HG03159 (cell line): ENCODE measurements around the gene ASB18.
"Not testable (repeated sequence)": the region's sequence is repeated elsewhere in the genome, so short reads cannot be mapped to it uniquely, and the experiment has no call there.

ENCODE experiments used
- ATAC-seq: cut with Tn5 transposase; IDR thresholded peaks from one replicate; pipeline ENCODE4 v1.9.1; 2021; ENCODE audit warnings: mild to moderate bottlenecking, moderate library complexity; ENCODE audit not compliant: unreplicated experiment

ASB18 gene, protein sequence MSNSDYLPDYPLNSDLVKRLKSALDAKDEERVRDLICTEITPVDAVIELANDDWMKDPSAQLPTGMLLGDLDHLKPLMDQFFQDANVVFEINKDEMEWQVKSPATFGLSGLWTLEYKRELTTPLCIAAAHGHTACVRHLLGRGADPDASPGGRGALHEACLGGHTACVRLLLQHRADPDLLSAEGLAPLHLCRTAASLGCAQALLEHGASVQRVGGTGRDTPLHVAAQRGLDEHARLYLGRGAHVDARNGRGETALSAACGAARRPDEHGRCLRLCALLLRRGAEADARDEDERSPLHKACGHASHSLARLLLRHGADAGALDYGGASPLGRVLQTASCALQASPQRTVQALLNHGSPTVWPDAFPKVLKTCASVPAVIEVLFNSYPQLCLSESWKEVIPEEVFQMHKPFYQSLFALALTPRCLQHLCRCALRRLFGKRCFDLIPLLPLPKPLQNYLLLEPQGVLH

DNA sequence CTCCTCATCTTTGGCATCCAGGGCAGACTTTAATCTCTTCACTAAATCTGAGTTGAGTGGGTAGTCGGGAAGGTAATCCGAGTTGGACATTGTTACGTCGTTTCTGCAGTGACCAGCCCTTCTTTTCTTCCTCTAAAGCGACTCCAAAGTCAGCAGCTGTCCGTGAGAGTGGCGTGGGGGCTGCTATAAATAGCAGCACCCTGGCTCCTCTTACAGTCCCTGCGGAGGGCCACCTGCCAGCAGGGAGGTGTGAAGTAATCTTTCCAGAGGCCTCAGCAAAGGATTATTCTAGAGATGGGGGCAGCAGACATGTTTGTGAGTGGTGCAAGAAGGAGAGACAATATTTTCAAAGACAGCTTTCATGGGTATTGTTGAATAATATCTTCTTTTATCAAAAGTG, at the start of gene ASB18:
Gene ASB18, minus strand, starts transcription at position 151 of the 400 bp plus-strand sequence. Its CDS starts 61 bp downstream, at position 90.
- ATAC-seq, result no peak

DNA sequence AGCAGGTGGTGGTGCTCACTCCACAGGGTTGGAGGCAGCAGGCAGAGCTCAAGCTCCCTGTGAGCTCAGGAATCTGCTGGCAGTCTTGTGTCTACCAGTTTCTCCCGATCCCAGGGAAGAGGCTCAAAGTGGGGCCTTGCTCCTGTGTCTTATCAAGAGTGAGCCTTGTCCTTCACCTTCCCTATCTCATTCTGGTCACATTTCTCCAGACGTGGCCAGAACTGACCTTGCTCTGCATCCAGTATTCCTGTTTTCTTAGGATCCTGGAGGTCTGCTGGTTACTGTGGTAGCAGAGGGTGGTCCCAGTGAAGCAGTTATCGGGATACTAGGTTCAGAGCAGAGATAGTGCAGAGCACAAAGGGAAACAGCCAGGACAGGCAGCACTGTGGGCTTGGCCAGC, 47.1 kb upstream of the ASB18 start:
- no peak for ATAC-seq

DNA sequence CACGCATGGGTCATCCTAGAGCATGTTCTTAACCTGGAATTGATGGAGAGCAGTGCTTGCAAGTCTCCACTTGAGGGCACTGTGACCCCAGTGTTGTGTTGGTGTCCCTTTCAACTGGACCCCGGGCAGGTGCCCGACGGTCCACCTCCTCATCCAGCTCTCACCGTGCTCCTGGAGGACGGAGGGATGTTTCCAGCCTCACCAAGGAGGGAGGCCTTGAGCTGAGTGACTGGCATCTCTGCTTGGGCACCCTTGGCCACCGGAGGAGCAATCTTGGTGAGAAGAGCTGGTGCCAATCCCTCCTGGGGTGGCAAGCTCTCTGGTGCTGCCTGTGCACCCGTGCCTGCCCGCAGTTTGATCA, 45.4 kb upstream of the ASB18 start:
- no peak for ATAC-seq

DNA sequence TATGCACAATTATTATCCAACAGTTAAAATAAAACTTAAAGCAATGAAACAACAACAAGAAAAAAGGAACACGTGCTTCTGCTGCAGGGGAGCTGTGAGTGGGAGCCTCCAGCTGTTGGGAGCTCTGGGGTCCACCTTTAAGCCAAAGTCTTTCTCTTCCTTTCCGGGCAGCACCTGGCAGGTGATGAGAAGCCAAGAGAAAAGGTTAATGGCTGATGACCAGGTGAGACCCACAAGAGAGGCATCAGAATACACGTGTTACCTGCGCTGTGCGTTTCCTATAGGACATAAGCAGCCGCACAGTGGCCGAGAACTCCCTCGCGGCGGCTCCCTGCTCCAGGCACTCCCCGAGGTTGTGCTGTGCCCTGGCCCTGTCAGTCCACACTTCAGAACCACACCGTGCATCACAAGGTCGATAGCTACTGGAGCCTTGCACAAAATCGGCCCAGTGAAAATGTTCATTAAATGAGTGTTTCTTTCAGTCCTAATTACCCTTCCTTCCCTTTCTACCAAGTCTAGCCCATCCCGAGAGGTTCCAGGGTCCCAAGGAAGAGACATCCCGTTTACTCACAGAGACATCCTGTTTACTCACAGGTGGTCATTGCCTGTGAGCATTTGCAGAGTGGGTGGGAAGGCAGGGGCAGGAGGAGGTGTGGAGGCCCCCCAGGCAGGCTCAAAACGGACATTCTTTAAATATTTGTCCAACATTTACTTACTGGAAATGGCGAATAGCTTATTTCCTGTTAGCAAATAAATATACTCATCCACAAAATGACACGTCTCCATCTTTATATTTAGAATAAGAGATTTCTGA, 44.9 kb upstream of the ASB18 start:
- ATAC-seq, result no peak

DNA sequence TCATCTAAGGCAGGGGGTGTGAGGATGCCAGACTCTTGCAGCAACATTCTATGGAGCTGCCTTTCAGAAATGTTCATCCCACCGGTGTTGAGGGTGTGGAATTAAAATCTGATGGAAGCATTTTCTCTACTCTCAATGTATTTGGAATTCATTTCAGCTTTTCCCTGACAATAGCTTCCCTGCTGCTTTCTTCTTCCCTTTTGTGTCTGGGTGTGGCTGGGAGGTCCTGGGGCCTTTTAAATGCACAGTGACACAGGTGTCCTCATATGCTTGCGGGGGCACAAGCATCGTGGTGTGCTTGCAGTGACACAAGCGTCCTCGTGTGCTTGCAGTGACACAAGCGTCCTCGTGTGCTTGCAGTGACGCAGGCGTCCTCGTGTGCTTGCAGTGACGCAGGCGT, 43.4 kb upstream of the ASB18 start:
- ATAC-seq, result no peak

DNA sequence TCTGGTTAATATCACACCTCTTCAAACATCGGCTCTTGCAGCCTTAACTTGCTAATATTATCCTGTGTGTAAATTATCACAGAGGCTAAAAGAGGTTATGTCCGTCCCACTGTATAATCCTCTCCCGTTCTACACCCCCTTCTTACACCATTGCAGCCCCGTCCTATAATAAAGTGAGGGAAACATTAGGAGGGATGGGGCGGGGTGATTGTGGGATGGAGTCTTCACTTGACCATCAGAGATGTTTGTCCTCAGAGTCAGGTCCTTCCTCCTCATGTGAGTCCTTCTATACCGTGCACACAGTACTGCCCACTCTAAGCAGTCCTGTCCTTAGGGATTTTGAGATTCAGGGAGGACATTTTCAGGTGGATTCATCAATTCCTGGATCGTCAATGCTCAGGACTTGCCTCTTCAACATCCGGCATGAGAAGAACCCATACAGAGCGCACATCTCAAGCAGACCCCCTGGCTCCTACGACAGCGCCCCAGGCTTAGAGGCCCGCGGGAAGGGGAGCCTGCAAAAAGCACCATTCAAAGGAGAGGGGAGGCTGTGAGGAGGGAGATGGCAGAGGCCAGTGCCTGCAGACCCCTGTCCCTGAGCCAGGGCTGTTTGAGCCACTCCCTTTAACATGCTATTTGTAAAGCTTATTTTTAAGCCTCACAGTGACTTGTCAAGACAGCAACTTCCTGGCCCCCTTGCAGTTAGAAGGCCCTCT, 42.8 kb upstream of the ASB18 start:
- no peak for ATAC-seq

DNA sequence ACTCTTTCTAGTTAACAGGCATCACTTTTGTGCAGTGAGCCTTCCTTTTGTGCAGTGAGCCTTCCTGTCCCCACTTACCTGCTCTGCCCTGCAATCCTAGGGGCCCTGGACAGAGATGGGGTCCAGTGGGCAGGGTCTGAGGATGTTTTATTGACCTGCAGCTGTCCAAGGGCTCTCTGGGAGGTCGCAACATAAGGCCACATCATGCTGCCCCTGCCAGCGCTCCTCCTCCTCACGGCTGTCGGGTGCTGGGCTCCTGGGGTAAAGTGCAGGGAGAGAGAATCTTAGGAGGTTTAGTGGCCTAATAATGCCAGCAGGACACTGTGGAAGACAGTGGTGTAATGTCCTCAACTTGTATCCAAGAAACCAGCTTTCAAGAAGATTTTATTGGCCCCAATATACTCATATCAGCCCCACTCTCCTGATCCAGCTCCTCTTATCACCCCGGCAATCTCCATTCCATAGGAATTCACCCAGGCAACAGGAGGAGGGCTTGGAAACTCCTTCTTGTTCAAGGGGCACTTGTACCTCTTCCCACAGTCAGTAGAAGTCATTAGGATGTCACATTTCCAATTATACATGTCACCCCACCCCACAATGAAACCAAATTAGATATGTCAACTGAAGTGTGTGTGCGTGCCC, 41.9 kb upstream of the ASB18 start:
- ATAC-seq, result no peak

DNA sequence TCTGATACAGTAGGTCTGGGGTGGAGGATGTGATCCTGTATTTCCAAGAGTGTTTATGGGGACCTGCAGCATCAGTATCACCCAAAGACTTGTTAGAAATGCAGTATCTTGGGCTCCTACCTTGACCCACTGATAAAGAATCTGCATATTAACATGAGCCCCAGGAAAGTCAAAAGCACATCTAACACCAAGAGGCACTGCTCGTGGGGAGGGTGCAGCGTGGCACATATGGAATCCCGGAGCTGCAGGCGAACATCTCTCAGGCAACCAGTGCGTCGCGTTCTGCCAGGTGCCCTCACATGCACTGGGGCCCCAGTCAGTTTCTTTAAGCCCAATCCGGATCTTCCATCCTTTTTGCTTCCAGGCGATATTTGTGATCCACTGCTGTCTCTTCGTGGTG, 41.3 kb upstream of the ASB18 start:
- ATAC-seq, result no peak

DNA sequence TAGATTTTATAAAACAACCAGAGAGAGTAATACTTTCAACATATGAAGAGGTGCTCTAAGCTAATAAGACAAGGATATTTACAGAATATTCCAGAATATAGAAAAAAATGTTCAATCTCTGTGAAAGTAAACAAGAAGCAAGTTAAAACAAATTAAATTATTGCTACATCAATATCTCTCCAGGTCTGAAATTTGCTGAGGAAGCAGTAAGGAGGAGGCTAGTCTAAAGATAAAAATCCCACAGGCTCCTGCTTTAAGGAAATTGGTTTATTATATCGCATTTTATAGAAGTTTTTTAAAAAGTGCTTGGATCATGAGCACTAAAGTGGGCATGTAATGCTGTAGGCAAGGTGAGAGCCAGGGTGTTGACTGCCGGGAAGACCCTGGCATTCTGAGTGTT, 39.7 kb upstream of the ASB18 start:
- ATAC-seq, result no peak

DNA sequence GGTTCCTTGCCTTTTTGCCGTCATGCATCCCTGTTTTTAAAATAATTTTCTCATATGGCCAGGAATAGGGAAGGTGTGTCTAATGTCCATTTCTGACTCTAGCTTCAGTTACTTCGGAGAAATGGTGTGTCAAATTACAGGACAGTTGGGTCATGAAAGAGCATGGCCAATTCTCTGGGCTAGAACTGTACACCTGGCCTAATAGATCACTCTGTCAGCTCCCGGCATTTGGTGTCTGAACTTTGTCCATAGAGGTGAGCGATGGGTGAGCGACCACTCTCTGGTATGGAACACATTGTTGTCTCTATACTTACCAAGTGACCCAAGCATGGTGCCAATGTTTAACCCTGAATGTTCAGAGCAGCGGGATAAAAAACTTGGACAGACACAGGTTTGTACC, 38.3 kb upstream of the ASB18 start:
- ATAC-seq, result no peak

DNA sequence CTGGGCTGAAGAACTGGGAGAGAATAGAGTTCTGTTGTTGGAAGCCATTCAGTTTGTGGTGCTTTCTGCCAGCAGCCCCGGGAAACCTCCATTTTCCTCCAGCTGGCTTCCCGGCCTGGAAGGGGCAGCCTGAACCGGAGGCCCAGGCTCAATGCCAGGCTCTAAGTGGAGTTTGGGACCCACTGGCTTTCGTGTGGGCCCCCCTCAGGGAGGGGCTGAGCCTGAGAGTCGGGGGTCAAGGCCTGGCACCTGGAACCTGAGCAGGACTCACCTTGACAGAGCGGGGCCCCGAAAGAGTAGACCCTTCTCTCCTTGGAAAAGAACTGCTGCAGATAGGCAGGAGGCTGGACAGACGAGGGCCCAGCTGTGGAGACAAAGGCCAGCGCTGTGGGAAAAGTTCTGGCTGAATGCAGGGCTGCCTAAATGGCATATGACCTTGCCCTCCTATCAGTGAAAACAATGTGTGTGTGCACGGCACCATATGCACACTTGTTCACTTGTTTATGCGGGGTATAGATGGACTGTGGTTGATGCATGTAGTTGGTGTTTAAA, 34.8 kb upstream of the ASB18 start:
- no peak for ATAC-seq

DNA sequence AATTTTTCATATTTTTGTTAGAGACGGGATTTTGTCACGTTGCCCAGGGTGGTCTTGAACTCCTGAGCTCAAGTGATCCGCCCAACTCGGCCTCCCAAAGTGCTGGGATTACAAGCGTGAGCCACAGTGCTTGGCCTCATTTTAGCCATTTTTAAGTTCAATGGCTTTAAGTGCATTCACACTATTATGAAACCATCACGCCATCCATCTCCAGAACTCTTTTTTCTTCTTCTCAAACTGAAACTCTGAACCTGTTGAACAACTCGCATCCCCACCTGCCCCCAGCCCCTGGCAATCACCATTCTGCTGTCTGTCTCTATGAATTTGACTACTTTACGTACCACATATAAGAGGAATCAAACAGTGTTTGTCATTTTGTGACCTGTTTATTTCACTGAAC, 31.3 kb upstream of the ASB18 start:
- no peak for ATAC-seq

DNA sequence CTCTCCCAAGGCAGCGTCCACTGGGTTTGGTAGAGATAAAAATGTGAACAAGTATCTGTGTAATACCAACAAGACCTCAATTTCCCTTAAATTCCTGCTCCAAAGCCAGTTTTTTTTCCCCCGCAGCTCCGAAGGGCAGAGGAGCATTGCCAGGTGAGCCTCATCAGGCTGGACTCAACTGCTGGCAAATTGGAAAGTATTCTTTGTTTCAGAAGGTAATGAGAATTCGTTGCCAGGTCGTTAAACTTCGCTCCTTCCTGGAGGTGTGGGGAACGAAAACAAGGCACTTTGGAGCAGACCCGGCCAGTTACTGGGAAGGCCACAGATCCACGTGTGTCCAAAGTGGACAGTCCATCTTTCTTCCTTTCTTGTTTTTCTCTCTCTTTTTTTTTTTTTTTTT, 30.4 kb upstream of the ASB18 start:
- no peak for ATAC-seq

DNA sequence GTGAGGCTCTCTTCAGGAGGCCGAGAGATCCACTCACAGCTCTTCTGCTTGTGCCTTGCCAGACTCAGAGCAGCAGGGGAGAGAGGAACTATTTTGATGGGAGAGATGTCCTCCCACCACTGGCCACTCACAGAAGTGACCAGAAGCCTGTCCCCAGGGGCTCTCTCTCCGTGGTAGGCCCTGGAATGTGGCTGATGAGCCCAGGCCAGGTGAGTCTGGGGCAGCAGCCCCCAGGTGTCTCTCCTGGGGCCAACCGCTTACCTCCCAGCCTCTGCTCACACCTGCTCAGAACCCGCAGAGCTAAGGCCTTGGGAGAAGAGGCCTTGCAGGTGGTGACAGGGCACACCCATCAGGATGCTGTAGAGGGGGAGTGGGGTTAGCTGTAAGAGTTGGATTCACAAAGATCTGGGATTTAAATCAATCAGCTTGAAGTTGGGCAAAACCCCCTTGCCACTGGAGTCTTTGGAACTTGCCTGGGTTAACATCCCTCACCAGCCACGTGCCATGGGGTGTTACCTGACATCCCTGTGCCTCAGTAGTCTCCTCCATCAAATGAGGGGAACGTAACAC, 29.1 kb upstream of the ASB18 start:
- no peak for ATAC-seq

DNA sequence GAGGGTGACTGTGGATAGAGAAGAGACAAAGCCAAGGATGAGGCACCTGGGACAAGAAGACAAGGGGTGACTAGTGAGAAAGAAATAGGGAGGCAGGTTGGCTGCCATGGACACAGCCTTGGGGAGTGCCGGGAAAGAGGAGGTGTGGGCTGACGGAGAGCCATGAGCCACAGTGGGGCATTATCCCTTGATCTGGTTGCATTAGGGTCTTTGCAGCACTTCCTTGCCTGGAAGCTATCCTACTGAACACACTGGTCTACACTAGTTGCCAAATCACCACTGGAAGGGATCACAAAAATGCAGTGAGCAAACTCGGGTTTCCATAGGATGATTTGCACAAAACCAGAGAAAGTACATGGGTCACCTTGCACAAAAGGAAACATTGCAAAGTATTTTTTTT, 27.7 kb upstream of the ASB18 start:
- no peak for ATAC-seq

DNA sequence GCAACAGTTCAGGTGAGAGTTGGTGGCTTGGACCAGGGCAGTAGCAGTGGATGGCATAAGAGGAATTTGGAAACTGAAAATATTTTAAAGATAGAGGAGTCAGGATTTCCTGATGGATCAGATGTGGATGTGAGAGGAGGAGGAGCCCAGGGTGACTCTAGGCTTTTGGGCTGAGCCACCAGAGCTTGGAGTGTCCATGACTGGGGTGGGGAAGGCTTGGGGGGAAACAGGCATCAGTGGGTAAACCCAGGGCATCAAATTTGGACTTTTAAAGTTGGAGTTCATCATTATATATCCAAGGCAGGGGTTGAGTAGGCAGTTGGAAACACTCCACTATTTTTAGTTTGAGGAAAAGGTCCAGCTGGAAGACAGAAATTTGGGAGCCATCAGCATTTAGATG, 27.3 kb upstream of the ASB18 start:
- no peak for ATAC-seq

DNA sequence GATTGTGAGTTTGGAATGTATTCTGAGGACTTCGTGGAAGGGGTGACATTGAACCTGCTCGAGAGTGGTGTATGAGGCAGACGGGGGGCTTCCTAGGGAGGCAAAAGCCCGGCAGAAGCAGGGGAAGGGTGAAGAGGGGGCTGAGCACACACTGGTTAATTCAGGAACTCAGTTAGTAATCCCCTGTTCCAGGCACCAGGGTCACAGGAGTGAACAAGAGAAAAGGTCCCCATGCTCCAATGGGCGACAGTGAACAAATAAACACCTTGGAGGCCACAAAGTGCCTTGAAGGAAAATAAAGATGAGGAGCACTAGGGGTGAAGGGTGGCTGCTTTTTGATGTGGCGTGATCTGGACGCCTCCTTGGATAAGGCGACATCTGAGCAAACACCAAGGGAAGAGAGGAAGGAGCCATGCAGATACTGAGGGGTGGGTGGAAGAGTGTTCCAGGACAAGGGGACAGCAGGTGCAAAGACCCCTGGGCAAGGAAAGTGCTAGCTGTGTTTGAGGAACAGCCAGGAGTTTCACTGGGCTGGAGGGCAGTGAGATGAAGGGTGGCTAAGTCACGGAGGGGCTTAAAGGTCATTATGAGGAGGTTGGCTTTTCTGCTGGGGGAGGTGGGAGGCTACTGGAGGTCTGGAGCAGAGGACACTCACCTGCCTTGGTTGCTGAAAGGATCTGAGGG, 26.7 kb upstream of the ASB18 start:
- ATAC-seq, result no peak

DNA sequence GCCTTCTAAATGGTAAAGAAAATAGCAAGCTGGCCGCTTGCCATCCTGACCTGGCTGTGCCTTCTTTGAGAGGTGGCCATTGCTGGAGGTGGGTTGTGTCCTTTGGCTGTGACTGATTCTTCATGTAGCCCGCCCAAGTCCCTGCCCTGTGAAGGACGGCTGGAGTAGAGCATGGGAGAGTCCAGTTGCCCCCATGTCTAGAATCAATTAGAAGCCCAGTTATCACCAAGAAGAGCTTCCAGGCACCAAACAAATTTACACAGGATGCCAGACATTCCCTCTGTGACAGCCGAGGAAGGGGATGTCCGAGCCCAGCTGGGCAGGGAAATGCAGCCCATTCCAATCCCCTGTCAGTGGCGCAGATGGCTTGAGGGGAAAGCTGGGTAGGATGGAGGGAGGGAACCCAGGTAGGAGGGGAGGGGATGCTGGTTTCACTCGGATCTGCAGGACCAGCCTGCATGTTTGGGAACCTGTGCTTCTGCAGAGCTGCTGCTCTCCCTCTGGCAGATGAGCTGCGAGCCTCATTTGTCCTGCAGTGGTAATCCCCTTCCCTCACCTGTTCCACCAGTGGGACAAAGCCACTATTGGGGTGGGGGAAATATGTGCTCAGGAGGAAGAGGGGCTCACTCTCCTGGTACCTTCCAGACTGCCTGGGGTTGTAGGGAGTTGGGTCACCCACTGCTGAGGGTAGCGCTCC, 25.7 kb upstream of the ASB18 start:
- ATAC-seq, result no peak

DNA sequence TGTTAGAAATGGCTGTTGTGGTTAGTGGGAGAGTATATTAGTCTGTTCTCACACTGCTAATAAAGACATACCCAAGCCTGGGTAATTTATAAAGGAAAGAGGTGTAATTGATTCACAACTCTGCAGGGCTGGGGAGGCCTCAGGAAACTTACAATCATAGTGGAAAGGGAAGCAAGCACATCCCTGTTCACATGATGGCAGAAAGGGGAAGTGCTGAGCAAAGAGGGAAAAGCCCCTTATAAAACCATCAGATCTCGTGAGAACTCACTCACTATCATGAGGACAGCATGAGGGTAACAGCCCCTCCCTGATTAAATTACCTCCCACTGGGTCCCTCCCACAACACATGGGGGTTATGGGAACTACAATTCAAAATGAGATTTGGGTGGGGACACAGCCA, 24.2 kb upstream of the ASB18 start:
- not testable (repeated sequence) for ATAC-seq
